Epithelial cell of esophagus (primary cell): Measurements from ENCODE around the gene KCNN1.
"Not testable (repeated sequence)": the region's sequence is repeated elsewhere in the genome, so short reads cannot be mapped to it uniquely, and the experiment has no call there.

Source experiments
- DNase-seq: peaks from one replicate; pipeline ENCODE4 v3.0.0; 2010; ENCODE audit warnings: low read depth
- H3K4me3 ChIP-seq: 2 replicates; pipeline ENCODE4 v1.5.1; 2011; ENCODE audit warnings: mild to moderate bottlenecking, low read length, control low read depth
- CTCF ChIP-seq: IDR thresholded peaks from 2 replicates; pipeline ENCODE4 v1.5.1; 2011; ENCODE audit warnings: low read depth, mild to moderate bottlenecking, low read length, control low read depth, inconsistent platforms; ENCODE audit not compliant: insufficient read depth; ENCODE audit errors: missing control alignments

Gene KCNN1

GRCh38 chr19:17966550-17967256 lies at the start of gene KCNN1:
KCNN1 (plus strand) TSS chr19:17967107; CDS start chr19:17973889, 6,782 bp downstream.
- TF ChIP-seq CTCF: no peak
- DNase-seq: no peak
- no peak within 1 kb of the TSS for H3K4me3 ChIP-seq

- not testable (repeated sequence) for H3K4me3 ChIP-seq, DNase-seq
Observed at GRCh38 chr19:17918151-17918550, 48.8 kb upstream of the KCNN1 start.

- DNase-seq, H3K4me3 ChIP-seq: not testable (repeated sequence)
Observed at GRCh38 chr19:17919122-17919521, 47.8 kb upstream of the KCNN1 start.

- no peak for TF ChIP-seq CTCF
- no peak overlapping the region for H3K4me3 ChIP-seq
- no peak for DNase-seq
Observed at GRCh38 chr19:17920527-17920926, 46.4 kb upstream of the KCNN1 start.

GRCh38 chr19:17922138-17922537 lies 44.8 kb upstream of the KCNN1 start:
- H3K4me3 ChIP-seq: no peak overlapping the region
- no peak for DNase-seq
- no peak for TF ChIP-seq CTCF

GRCh38 chr19:17926044-17926443 lies 40.9 kb upstream of the KCNN1 start:
- no peak for TF ChIP-seq CTCF
- no peak for DNase-seq

GRCh38 chr19:17929056-17929455 lies 37.9 kb upstream of the KCNN1 start:
- H3K4me3 ChIP-seq: no peak overlapping the region
- no peak for DNase-seq
- TF ChIP-seq CTCF: no peak

More at GRCh38 chr19:17926044-17926443, 40.9 kb upstream of the KCNN1 start:
- H3K4me3 ChIP-seq: no peak overlapping the region

- no peak for TF ChIP-seq CTCF
- H3K4me3 ChIP-seq: peak overlapping the region; percentile 97
- DNase-seq: no peak
Observed at GRCh38 chr19:17931532-17932191, 35.2 kb upstream of the KCNN1 start.
